CD14-positive monocyte (primary cell): ENCODE measurements around the gene EPHB6. TPM values are rescaled to one million over a fixed set of nuclear protein-coding genes. Genes with fewer than 3 reads are reported as not detected.

Source experiments
- DNase-seq, 3 donors: peaks; one replicate each; pipeline ENCODE4 v3.0.0-alpha.2; 2011 to 2022
- H2AFZ ChIP-seq: 2 replicates; pipeline ENCODE4 v1.6.0; 2012; ENCODE audit warnings: mild to moderate bottlenecking, low read depth, low read length, inconsistent platforms; ENCODE audit not compliant: insufficient read depth, poor library complexity, severe bottlenecking
- H3K27ac ChIP-seq, 2 donors: 1 replicate in 1 of 2; 2 replicates in 1 of 2; pipeline ENCODE4 v1.5.1; 2012 to 2013; ENCODE audit warnings: low read length in 2 of 2, control low read depth in 1 of 2, inconsistent platforms in 1 of 2, low read depth in 1 of 2, mild to moderate bottlenecking in 1 of 2
- H3K27me3 ChIP-seq, 2 donors: one replicate each; pipeline versions ENCODE4 v1.6.0 to v1.6.1; 2011 to 2013; ENCODE audit warnings: low read length in 2 of 2; ENCODE audit not compliant: control insufficient read depth in 2 of 2, insufficient read depth in 2 of 2
- H3K36me3 ChIP-seq, 2 donors: replicated peaks in 1 of 2; 1 replicate in 1 of 2; 2 replicates in 1 of 2; pipeline versions ENCODE4 v1.5.1 to v1.6.1; 2012 to 2013; ENCODE audit warnings: low read length in 2 of 2, control low read depth in 1 of 2, inconsistent platforms in 1 of 2, mild to moderate bottlenecking in 1 of 2; ENCODE audit not compliant: insufficient read depth in 2 of 2, control insufficient read depth in 1 of 2
- H3K4me1 ChIP-seq, 2 donors: 1 replicate in 1 of 2; 2 replicates in 1 of 2; pipeline versions ENCODE4 v1.5.1 to v1.6.1; 2012 to 2013; ENCODE audit warnings: low read length in 2 of 2, control low read depth in 1 of 2, inconsistent platforms in 1 of 2, mild to moderate bottlenecking in 1 of 2, moderate library complexity in 1 of 2; ENCODE audit not compliant: insufficient read depth in 2 of 2, control insufficient read depth in 1 of 2
- H3K4me2 ChIP-seq: replicated peaks from 2 replicates; pipeline ENCODE3; 2012; ENCODE audit warnings: low read length, moderate library complexity, mild to moderate bottlenecking; ENCODE audit not compliant: poor library complexity, severe bottlenecking; ENCODE audit errors: extremely low read depth
- H3K4me3 ChIP-seq, 3 experiments: fragments of 200-600 bp in 1 of 3; sonication (generic) in 1 of 3; replicated peaks in 1 of 3; 1 replicate in 2 of 3; 2 replicates in 1 of 3; pipeline ENCODE4 v1.5.1; 2011 to 2013; ENCODE audit warnings: low read length in 3 of 3, mild to moderate bottlenecking in 3 of 3, control low read depth in 2 of 3, low read depth in 2 of 3, inconsistent platforms in 1 of 3, moderate library complexity in 1 of 3
- H3K79me2 ChIP-seq: 2 replicates; pipeline ENCODE4 v1.6.0; 2012; ENCODE audit warnings: mild to moderate bottlenecking, control low read depth, inconsistent platforms, low read length, moderate library complexity; ENCODE audit not compliant: insufficient read depth
- H3K9ac ChIP-seq: 2 replicates; pipeline ENCODE4 v1.6.0; 2017; ENCODE audit warnings: low read length, mild to moderate bottlenecking; ENCODE audit not compliant: insufficient read depth, poor library complexity, severe bottlenecking
- H3K9me3 ChIP-seq, 2 donors: replicated peaks in 1 of 2; 1 replicate in 1 of 2; 2 replicates in 1 of 2; pipeline versions ENCODE4 v1.5.1 to v1.6.1; 2012 to 2013; ENCODE audit warnings: low read length in 2 of 2, control low read depth in 1 of 2; ENCODE audit not compliant: control insufficient read depth in 1 of 2, insufficient read depth in 1 of 2
- H4K20me1 ChIP-seq: 2 replicates; pipeline ENCODE4 v1.6.0; 2012; ENCODE audit warnings: mild to moderate bottlenecking, low read length, control low read depth, moderate library complexity; ENCODE audit not compliant: insufficient read depth
- H3K27ac Mint-ChIP-seq, 7 donors: one replicate each; pipeline ENCODE4 v1.8.0; 2020; ENCODE audit warnings: mild to moderate bottlenecking in 7 of 7, mixed read lengths in 7 of 7, moderate library complexity in 6 of 7, inconsistent platforms in 2 of 7
- H3K27me3 Mint-ChIP-seq, 3 donors: one replicate each; pipeline ENCODE4 v1.8.0; 2021 to 2022; ENCODE audit warnings: low read depth in 3 of 3, mild to moderate bottlenecking in 3 of 3, mixed read lengths in 3 of 3, moderate library complexity in 3 of 3, inconsistent platforms in 1 of 3
- H3K36me3 Mint-ChIP-seq, 2 donors: one replicate each; pipeline ENCODE4 v1.8.0; 2020; ENCODE audit warnings: mixed read lengths in 2 of 2, inconsistent platforms in 1 of 2, mild to moderate bottlenecking in 1 of 2
- H3K4me1 Mint-ChIP-seq: one replicate; pipeline ENCODE4 v1.8.0; 2020; ENCODE audit warnings: mild to moderate bottlenecking, mixed read lengths
- H3K4me3 Mint-ChIP-seq, 2 donors: one replicate each; pipeline ENCODE4 v1.8.0; 2020; ENCODE audit warnings: mild to moderate bottlenecking in 2 of 2, mixed read lengths in 2 of 2, moderate library complexity in 1 of 2
- H3K9me3 Mint-ChIP-seq, 7 donors: one replicate each; pipeline ENCODE4 v1.8.0; 2020 to 2022; ENCODE audit warnings: mixed read lengths in 7 of 7, mild to moderate bottlenecking in 6 of 7, moderate library complexity in 6 of 7, inconsistent platforms in 2 of 7
- CTCF ChIP-seq: fragments of 200-600 bp; IDR thresholded peaks from one replicate; pipeline ENCODE4 v1.8.0; 2022; ENCODE audit warnings: antibody characterized with exemption, mild to moderate bottlenecking
- WGBS: methylation state at CpG from one replicate; pipeline ENCODE4 v1.1.5; 2013; ENCODE audit warnings: missing lambda C conversion rate; ENCODE audit not compliant: insufficient coverage; 5-methylcytosine and 5-hydroxymethylcytosine counted together
- intact Hi-C, 2 donors: fragments of 100-400 bp; cut with micrococcal nuclease; formaldehyde crosslinking; loops; one replicate each; pipeline versions ENCODE4 v1.15.0 to v1.15.1; 2023
- polyA plus RNA-seq, 3 donors: library from polyadenylated mRNA; depleted of rRNA in 1 of 3; unstranded in 2 of 3; stranded (reverse) in 1 of 3; fragments of 300-500 nt in 2 of 3; fragments of >200 nt in 1 of 3; fragmentation: Illumina TruSeq in 2 of 3; gene quantifications; 1 replicate in 2 of 3; 2 replicates in 1 of 3; pipeline ENCODE4 v1.2.3, GENCODE V29; 2012 to 2021

Gene EPHB6
- polyA plus RNA-seq, 3 donors, result 7.9 to 18.2 (median 9.3) TPM

GRCh38 chr7:142867097-142867378, 12.2 kb downstream of the EPHB6 start:
- no peak for DNase-seq
- intact Hi-C loops, result no loop called here
- Histone ChIP-seq H3K4me2 (no peak overlapping the region), H3K27me3 (no peaks in the 10 kb centered on the region), H4K20me1 (no peaks in the 10 kb centered on the region), H3K9me3 (no peaks in the 10 kb centered on the region), H3K9ac (no peak overlapping the region), H3K27ac (no peak overlapping the region), H2AFZ (no peak overlapping the region), H3K79me2 (no peaks in the 10 kb centered on the region), H3K4me3 (no peak overlapping the region), H3K4me1 (peaks cover 12% of the 10 kb centered on the region in 2 donors), H3K36me3 (peaks cover 25 to 57% of the 10 kb centered on the region in 2 donors)
- Mint-ChIP-seq H3K27ac (no peak overlapping the region), H3K4me3 (no peak overlapping the region), H3K27me3 (peaks cover 0 to 2% (median 2%) of the 10 kb centered on the region in 3 donors), H3K4me1 (peaks cover 25% of the 10 kb centered on the region), H3K36me3 (peaks cover 48 to 67% of the 10 kb centered on the region in 2 donors), H3K9me3 (no peaks in the 10 kb centered on the region)
- 92% methylated on average over 4 of the region's 4 CpGs for WGBS
- TF ChIP-seq CTCF, result no peak

- Histone ChIP-seq H3K27me3 (no peaks in the 10 kb centered on the region), H3K27ac (no peak overlapping the region), H3K9me3 (no peaks in the 10 kb centered on the region), H3K36me3 (peaks cover 21 to 51% of the 10 kb centered on the region in 2 donors), H3K4me1 (peaks cover 12% of the 10 kb centered on the region in 2 donors), H3K4me2 (no peak overlapping the region), H3K4me3 (no peak overlapping the region), H2AFZ (no peak overlapping the region), H3K79me2 (no peaks in the 10 kb centered on the region), H3K9ac (no peak overlapping the region), H4K20me1 (no peaks in the 10 kb centered on the region)
- peaks cover 42 to 66% of the 10 kb centered on the region in 2 donors for H3K36me3 Mint-ChIP-seq
- no peak overlapping the region for H3K4me3 Mint-ChIP-seq
- no peak for DNase-seq
- H3K9me3 Mint-ChIP-seq, result no peaks in the 10 kb centered on the region
- H3K4me1 Mint-ChIP-seq, result peaks cover 22% of the 10 kb centered on the region
- intact Hi-C loops, result no loop called here
- 80% methylated on average over 13 of the region's 18 CpGs for WGBS
- H3K27me3 Mint-ChIP-seq, result peaks cover 0 to 2% (median 2%) of the 10 kb centered on the region in 3 donors
- no peak for TF ChIP-seq CTCF
- H3K27ac Mint-ChIP-seq, result peak overlapping the region in 2 of 7 donors; percentile 58 to 74
Measured at GRCh38 chr7:142867398-142868187, 12.7 kb downstream of the EPHB6 start.
